CD14-positive monocyte (primary cell): ENCODE data around the gene MED12L. TPM values are rescaled to one million over a fixed set of nuclear protein-coding genes. Genes with fewer than 3 reads are reported as not detected.

ENCODE experiments used
- DNase-seq, 3 donors: peaks; one replicate each; pipeline ENCODE4 v3.0.0-alpha.2; 2011 to 2022
- H2AFZ ChIP-seq: 2 replicates; pipeline ENCODE4 v1.6.0; 2012; ENCODE audit warnings: mild to moderate bottlenecking, low read depth, low read length, inconsistent platforms; ENCODE audit not compliant: insufficient read depth, poor library complexity, severe bottlenecking
- H3K27ac ChIP-seq, 2 donors: 1 replicate in 1 of 2; 2 replicates in 1 of 2; pipeline ENCODE4 v1.5.1; 2012 to 2013; ENCODE audit warnings: low read length in 2 of 2, control low read depth in 1 of 2, inconsistent platforms in 1 of 2, low read depth in 1 of 2, mild to moderate bottlenecking in 1 of 2
- H3K27me3 ChIP-seq, 2 donors: one replicate each; pipeline versions ENCODE4 v1.6.0 to v1.6.1; 2011 to 2013; ENCODE audit warnings: low read length in 2 of 2; ENCODE audit not compliant: control insufficient read depth in 2 of 2, insufficient read depth in 2 of 2
- H3K36me3 ChIP-seq, 2 donors: replicated peaks in 1 of 2; 1 replicate in 1 of 2; 2 replicates in 1 of 2; pipeline versions ENCODE4 v1.5.1 to v1.6.1; 2012 to 2013; ENCODE audit warnings: low read length in 2 of 2, control low read depth in 1 of 2, inconsistent platforms in 1 of 2, mild to moderate bottlenecking in 1 of 2; ENCODE audit not compliant: insufficient read depth in 2 of 2, control insufficient read depth in 1 of 2
- H3K4me1 ChIP-seq, 2 donors: 1 replicate in 1 of 2; 2 replicates in 1 of 2; pipeline versions ENCODE4 v1.5.1 to v1.6.1; 2012 to 2013; ENCODE audit warnings: low read length in 2 of 2, control low read depth in 1 of 2, inconsistent platforms in 1 of 2, mild to moderate bottlenecking in 1 of 2, moderate library complexity in 1 of 2; ENCODE audit not compliant: insufficient read depth in 2 of 2, control insufficient read depth in 1 of 2
- H3K4me2 ChIP-seq: replicated peaks from 2 replicates; pipeline ENCODE3; 2012; ENCODE audit warnings: low read length, moderate library complexity, mild to moderate bottlenecking; ENCODE audit not compliant: poor library complexity, severe bottlenecking; ENCODE audit errors: extremely low read depth
- H3K4me3 ChIP-seq, 3 experiments: fragments of 200-600 bp in 1 of 3; sonication (generic) in 1 of 3; replicated peaks in 1 of 3; 1 replicate in 2 of 3; 2 replicates in 1 of 3; pipeline ENCODE4 v1.5.1; 2011 to 2013; ENCODE audit warnings: low read length in 3 of 3, mild to moderate bottlenecking in 3 of 3, control low read depth in 2 of 3, low read depth in 2 of 3, inconsistent platforms in 1 of 3, moderate library complexity in 1 of 3
- H3K79me2 ChIP-seq: 2 replicates; pipeline ENCODE4 v1.6.0; 2012; ENCODE audit warnings: mild to moderate bottlenecking, control low read depth, inconsistent platforms, low read length, moderate library complexity; ENCODE audit not compliant: insufficient read depth
- H3K9ac ChIP-seq: 2 replicates; pipeline ENCODE4 v1.6.0; 2017; ENCODE audit warnings: low read length, mild to moderate bottlenecking; ENCODE audit not compliant: insufficient read depth, poor library complexity, severe bottlenecking
- H3K9me3 ChIP-seq, 2 donors: replicated peaks in 1 of 2; 1 replicate in 1 of 2; 2 replicates in 1 of 2; pipeline versions ENCODE4 v1.5.1 to v1.6.1; 2012 to 2013; ENCODE audit warnings: low read length in 2 of 2, control low read depth in 1 of 2; ENCODE audit not compliant: control insufficient read depth in 1 of 2, insufficient read depth in 1 of 2
- H4K20me1 ChIP-seq: 2 replicates; pipeline ENCODE4 v1.6.0; 2012; ENCODE audit warnings: mild to moderate bottlenecking, low read length, control low read depth, moderate library complexity; ENCODE audit not compliant: insufficient read depth
- H3K27ac Mint-ChIP-seq, 7 donors: one replicate each; pipeline ENCODE4 v1.8.0; 2020; ENCODE audit warnings: mild to moderate bottlenecking in 7 of 7, mixed read lengths in 7 of 7, moderate library complexity in 6 of 7, inconsistent platforms in 2 of 7
- H3K27me3 Mint-ChIP-seq, 3 donors: one replicate each; pipeline ENCODE4 v1.8.0; 2021 to 2022; ENCODE audit warnings: low read depth in 3 of 3, mild to moderate bottlenecking in 3 of 3, mixed read lengths in 3 of 3, moderate library complexity in 3 of 3, inconsistent platforms in 1 of 3
- H3K36me3 Mint-ChIP-seq, 2 donors: one replicate each; pipeline ENCODE4 v1.8.0; 2020; ENCODE audit warnings: mixed read lengths in 2 of 2, inconsistent platforms in 1 of 2, mild to moderate bottlenecking in 1 of 2
- H3K4me1 Mint-ChIP-seq: one replicate; pipeline ENCODE4 v1.8.0; 2020; ENCODE audit warnings: mild to moderate bottlenecking, mixed read lengths
- H3K4me3 Mint-ChIP-seq, 2 donors: one replicate each; pipeline ENCODE4 v1.8.0; 2020; ENCODE audit warnings: mild to moderate bottlenecking in 2 of 2, mixed read lengths in 2 of 2, moderate library complexity in 1 of 2
- H3K9me3 Mint-ChIP-seq, 7 donors: one replicate each; pipeline ENCODE4 v1.8.0; 2020 to 2022; ENCODE audit warnings: mixed read lengths in 7 of 7, mild to moderate bottlenecking in 6 of 7, moderate library complexity in 6 of 7, inconsistent platforms in 2 of 7
- WGBS: methylation state at CpG from one replicate; pipeline ENCODE4 v1.1.5; 2013; ENCODE audit warnings: missing lambda C conversion rate; ENCODE audit not compliant: insufficient coverage; 5-methylcytosine and 5-hydroxymethylcytosine counted together
- intact Hi-C, 2 donors: fragments of 100-400 bp; cut with micrococcal nuclease; formaldehyde crosslinking; loops; one replicate each; pipeline versions ENCODE4 v1.15.0 to v1.15.1; 2023
- polyA plus RNA-seq, 3 donors: library from polyadenylated mRNA; depleted of rRNA in 1 of 3; unstranded in 2 of 3; stranded (reverse) in 1 of 3; fragments of 300-500 nt in 2 of 3; fragments of >200 nt in 1 of 3; fragmentation: Illumina TruSeq in 2 of 3; gene quantifications; 1 replicate in 2 of 3; 2 replicates in 1 of 3; pipeline ENCODE4 v1.2.3, GENCODE V29; 2012 to 2021
- TF ChIP-seq, protein P1 (sequence below): fragments of 200-600 bp; IDR thresholded peaks from one replicate; pipeline ENCODE4 v1.8.0; 2022; ENCODE audit warnings: antibody characterized with exemption, mild to moderate bottlenecking

Gene MED12L
- polyA plus RNA-seq, 3 donors, result 0.12 to 0.29 TPM; not detected in 1

DNA sequence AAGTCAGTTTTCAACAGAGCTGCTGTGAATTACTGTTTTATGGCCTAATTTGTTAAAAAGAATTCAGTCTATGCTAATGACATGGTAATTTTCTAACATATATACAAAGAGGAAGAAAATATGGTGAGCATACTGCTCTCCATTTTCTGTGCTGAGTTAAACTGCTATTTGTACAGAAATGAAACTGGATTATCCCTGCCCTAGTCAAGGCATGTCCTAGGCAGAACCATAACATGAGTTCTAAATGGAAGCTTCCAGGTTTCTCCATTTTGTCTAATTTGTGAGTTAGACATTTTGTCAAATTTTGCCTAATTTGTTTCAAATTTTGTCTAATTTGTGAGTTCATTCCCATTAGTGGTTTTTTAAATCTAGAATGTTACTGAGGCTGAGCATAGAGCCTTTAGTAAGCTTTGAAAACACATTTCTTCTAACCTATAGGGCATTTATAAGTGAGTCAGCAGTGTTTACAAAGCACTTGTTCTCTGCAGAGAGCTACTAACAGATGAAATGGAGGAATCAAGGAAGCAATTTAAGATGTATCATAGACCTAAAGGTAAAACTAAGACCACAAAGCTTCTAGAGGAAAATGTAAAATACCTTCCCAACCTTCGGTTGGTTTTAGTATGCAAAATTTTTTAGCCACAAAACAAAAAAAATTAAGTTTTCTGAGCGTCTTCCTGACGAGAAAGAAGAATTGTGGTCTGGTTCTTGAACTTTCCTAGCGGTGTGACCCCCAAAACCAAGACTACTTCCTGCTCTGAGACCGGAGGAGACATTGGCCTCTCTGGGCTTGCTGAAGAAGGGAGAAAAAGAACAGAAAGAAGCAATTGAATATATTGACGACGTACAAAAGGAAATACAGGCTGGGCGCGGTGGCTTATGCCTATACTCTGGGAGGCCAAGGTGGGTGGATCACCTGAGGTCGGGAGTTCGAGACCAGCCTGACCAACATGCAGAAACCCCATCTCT is 183.1 kb downstream of the MED12L start:
- no peak overlapping the region for H3K9ac ChIP-seq
- Mint-ChIP-seq H3K4me3 (no peak overlapping the region), H3K4me1 (peaks cover 22% of the 10 kb centered on the region), H3K27ac (peak overlapping the region in 2 of 7 donors; percentile 14 to 42), H3K27me3 (peaks cover 0 to 13% (median 2%) of the 10 kb centered on the region in 3 donors), H3K9me3 (no peaks in the 10 kb centered on the region), H3K36me3 (no peaks in the 10 kb centered on the region)
- H3K4me3 ChIP-seq, result no peak overlapping the region
- H3K27me3 ChIP-seq, result no peaks in the 10 kb centered on the region
- 60% methylated on average over 1 of the region's 11 CpGs for WGBS
- intact Hi-C loops, result no loop called here
- no peaks in the 10 kb centered on the region for H3K36me3 ChIP-seq
- no peaks in the 10 kb centered on the region for H3K9me3 ChIP-seq
- peaks cover 21 to 23% of the 10 kb centered on the region in 2 donors for H3K4me1 ChIP-seq
- TF ChIP-seq, protein P1, sequence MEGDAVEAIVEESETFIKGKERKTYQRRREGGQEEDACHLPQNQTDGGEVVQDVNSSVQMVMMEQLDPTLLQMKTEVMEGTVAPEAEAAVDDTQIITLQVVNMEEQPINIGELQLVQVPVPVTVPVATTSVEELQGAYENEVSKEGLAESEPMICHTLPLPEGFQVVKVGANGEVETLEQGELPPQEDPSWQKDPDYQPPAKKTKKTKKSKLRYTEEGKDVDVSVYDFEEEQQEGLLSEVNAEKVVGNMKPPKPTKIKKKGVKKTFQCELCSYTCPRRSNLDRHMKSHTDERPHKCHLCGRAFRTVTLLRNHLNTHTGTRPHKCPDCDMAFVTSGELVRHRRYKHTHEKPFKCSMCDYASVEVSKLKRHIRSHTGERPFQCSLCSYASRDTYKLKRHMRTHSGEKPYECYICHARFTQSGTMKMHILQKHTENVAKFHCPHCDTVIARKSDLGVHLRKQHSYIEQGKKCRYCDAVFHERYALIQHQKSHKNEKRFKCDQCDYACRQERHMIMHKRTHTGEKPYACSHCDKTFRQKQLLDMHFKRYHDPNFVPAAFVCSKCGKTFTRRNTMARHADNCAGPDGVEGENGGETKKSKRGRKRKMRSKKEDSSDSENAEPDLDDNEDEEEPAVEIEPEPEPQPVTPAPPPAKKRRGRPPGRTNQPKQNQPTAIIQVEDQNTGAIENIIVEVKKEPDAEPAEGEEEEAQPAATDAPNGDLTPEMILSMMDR, result no peak
- no peak for DNase-seq
- H3K27ac ChIP-seq, result no peak overlapping the region
- H3K79me2 ChIP-seq, result no peaks in the 10 kb centered on the region
- H4K20me1 ChIP-seq, result no peaks in the 10 kb centered on the region
- no peak overlapping the region for H3K4me2 ChIP-seq
- no peak overlapping the region for H2AFZ ChIP-seq

DNA sequence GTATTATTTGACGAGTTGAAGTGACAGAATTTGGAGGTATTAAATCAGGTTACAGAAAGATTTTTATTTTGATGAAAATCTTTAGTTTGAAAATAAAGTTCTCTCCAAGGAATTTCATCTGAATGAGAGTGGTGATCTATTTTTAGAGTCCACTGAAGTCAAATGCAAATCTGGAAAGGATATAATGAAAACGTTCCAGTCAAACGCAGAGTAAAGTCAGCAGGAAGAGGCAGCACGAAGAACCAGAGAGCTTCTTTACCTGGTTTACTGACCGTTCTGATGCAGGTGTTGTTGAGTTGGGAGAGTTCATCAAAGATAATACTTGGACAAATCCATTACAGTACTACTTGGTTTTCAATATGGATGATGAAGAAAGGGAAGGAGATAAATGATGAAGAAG is 184.2 kb downstream of the MED12L start:
- H3K4me3 ChIP-seq, result no peak overlapping the region
- no peak overlapping the region for H2AFZ ChIP-seq
- no peak overlapping the region for H3K27ac ChIP-seq
- H3K4me3 Mint-ChIP-seq, result no peak overlapping the region
- no peaks in the 10 kb centered on the region for H3K9me3 ChIP-seq
- H3K27me3 Mint-ChIP-seq, result peaks cover 0 to 13% (median 2%) of the 10 kb centered on the region in 3 donors
- DNase-seq, result no peak
- H3K4me2 ChIP-seq, result no peak overlapping the region
- H4K20me1 ChIP-seq, result no peaks in the 10 kb centered on the region
- 100% methylated on average over 1 of the region's 5 CpGs for WGBS
- H3K9me3 Mint-ChIP-seq, result no peaks in the 10 kb centered on the region
- no peaks in the 10 kb centered on the region for H3K36me3 ChIP-seq
- intact Hi-C loops, result no loop called here
- peaks cover 22% of the 10 kb centered on the region for H3K4me1 Mint-ChIP-seq
- H3K9ac ChIP-seq, result no peak overlapping the region
- H3K27ac Mint-ChIP-seq, result peak overlapping the region in 1 of 7 donors; percentile 43
- peaks cover 21 to 22% of the 10 kb centered on the region in 2 donors for H3K4me1 ChIP-seq
- TF ChIP-seq, protein P1, result no peak
- no peaks in the 10 kb centered on the region for H3K36me3 Mint-ChIP-seq
- H3K27me3 ChIP-seq, result no peaks in the 10 kb centered on the region
- H3K79me2 ChIP-seq, result no peaks in the 10 kb centered on the region
